Astrocyte (in vitro differentiated cells and primary cell): ENCODE data around the gene MAP1LC3A. TPM values are rescaled to one million over a fixed set of nuclear protein-coding genes. Genes with fewer than 3 reads are reported as not detected.
A peak's percentile ranks its signal among the peaks of the same experiment; 100 is the strongest.

ENCODE experiments used
- DNase-seq: peaks from one replicate; pipeline ENCODE4 v3.0.0-alpha.2; 2010; ENCODE audit warnings: low read depth
- FAIRE-seq: peaks from 2 replicates; lab custom pipeline; 2011; peaks lifted over from hg19 to GRCh38; lab: Jason Lieb, UNC
- H2AFZ ChIP-seq: 2 replicates; pipeline ENCODE4 v1.6.0; 2012; ENCODE audit warnings: low read depth, low read length, inconsistent platforms
- H3K27ac ChIP-seq: 2 replicates; pipeline ENCODE4 v1.5.1; 2011; ENCODE audit warnings: low read depth, low read length, inconsistent platforms
- H3K27me3 ChIP-seq: 2 replicates; pipeline ENCODE4 v1.6.0; 2011; ENCODE audit warnings: low read length, inconsistent platforms; ENCODE audit not compliant: insufficient read depth
- H3K36me3 ChIP-seq: 2 replicates; pipeline ENCODE4 v1.5.1; 2011; ENCODE audit warnings: low read length, inconsistent platforms; ENCODE audit not compliant: insufficient read depth
- H3K4me1 ChIP-seq: 2 replicates; pipeline ENCODE4 v1.5.1; 2011; ENCODE audit warnings: low read length, inconsistent platforms; ENCODE audit not compliant: insufficient read depth
- H3K4me2 ChIP-seq: 2 replicates; pipeline ENCODE4 v1.6.0; 2012; ENCODE audit warnings: low read length, inconsistent platforms
- H3K4me3 ChIP-seq: 2 replicates; pipeline ENCODE4 v1.5.1; 2011; ENCODE audit warnings: low read depth, mild to moderate bottlenecking, low read length, inconsistent platforms; ENCODE audit not compliant: insufficient read depth
- H3K79me2 ChIP-seq: 2 replicates; pipeline ENCODE4 v1.6.0; 2012; ENCODE audit warnings: mild to moderate bottlenecking, low read length, inconsistent platforms; ENCODE audit not compliant: insufficient read depth
- H3K9ac ChIP-seq: 2 replicates; pipeline ENCODE4 v1.6.0; 2012; ENCODE audit warnings: mild to moderate bottlenecking, low read length, inconsistent platforms
- H3K9me3 ChIP-seq: 2 replicates; pipeline ENCODE4 v1.5.1; 2012; ENCODE audit warnings: low read depth, mild to moderate bottlenecking, low read length, inconsistent platforms; ENCODE audit not compliant: insufficient read depth
- H4K20me1 ChIP-seq: 2 replicates; pipeline ENCODE4 v1.6.0; 2012; ENCODE audit warnings: low read length, inconsistent platforms; ENCODE audit not compliant: insufficient read depth
- H3K27ac Mint-ChIP-seq: one replicate; pipeline ENCODE4 v1.8.0; 2021; ENCODE audit warnings: mild to moderate bottlenecking, mixed read lengths; ENCODE audit not compliant: unreplicated experiment
- H3K27me3 Mint-ChIP-seq: one replicate; pipeline ENCODE4 v1.8.0; 2021; ENCODE audit warnings: low read depth, mixed read lengths; ENCODE audit not compliant: unreplicated experiment
- H3K36me3 Mint-ChIP-seq: one replicate; pipeline ENCODE4 v1.8.0; 2021; ENCODE audit warnings: low read depth, mixed read lengths; ENCODE audit not compliant: unreplicated experiment
- H3K4me1 Mint-ChIP-seq: one replicate; pipeline ENCODE4 v1.8.0; 2021; ENCODE audit warnings: low read depth, mixed read lengths; ENCODE audit not compliant: unreplicated experiment
- H3K4me3 Mint-ChIP-seq: one replicate; pipeline ENCODE4 v1.8.0; 2021; ENCODE audit warnings: mild to moderate bottlenecking, moderate library complexity, mixed read lengths; ENCODE audit not compliant: unreplicated experiment
- H3K9me3 Mint-ChIP-seq: one replicate; pipeline ENCODE4 v1.8.0; 2021; ENCODE audit warnings: mild to moderate bottlenecking, mixed read lengths; ENCODE audit not compliant: unreplicated experiment
- CTCF ChIP-seq: IDR thresholded peaks from 2 replicates; pipeline ENCODE4 v1.5.1; 2011; ENCODE audit warnings: low read depth, mild to moderate bottlenecking, inconsistent platforms, low read length, moderate library complexity; ENCODE audit not compliant: insufficient read depth
- EZH2 ChIP-seq: IDR thresholded peaks from 2 replicates; pipeline ENCODE4 v1.6.1; 2012; ENCODE audit warnings: mild to moderate bottlenecking, low read length, inconsistent platforms; ENCODE audit not compliant: insufficient read depth
- total RNA-seq: library from RNA; stranded (reverse); gene quantifications from 2 replicates; pipeline ENCODE4 v1.2.1, GENCODE V29; 2021

The MAP1LC3A gene
- total RNA-seq, 1 donor from 2014 or later, result 48.9 TPM

DNA sequence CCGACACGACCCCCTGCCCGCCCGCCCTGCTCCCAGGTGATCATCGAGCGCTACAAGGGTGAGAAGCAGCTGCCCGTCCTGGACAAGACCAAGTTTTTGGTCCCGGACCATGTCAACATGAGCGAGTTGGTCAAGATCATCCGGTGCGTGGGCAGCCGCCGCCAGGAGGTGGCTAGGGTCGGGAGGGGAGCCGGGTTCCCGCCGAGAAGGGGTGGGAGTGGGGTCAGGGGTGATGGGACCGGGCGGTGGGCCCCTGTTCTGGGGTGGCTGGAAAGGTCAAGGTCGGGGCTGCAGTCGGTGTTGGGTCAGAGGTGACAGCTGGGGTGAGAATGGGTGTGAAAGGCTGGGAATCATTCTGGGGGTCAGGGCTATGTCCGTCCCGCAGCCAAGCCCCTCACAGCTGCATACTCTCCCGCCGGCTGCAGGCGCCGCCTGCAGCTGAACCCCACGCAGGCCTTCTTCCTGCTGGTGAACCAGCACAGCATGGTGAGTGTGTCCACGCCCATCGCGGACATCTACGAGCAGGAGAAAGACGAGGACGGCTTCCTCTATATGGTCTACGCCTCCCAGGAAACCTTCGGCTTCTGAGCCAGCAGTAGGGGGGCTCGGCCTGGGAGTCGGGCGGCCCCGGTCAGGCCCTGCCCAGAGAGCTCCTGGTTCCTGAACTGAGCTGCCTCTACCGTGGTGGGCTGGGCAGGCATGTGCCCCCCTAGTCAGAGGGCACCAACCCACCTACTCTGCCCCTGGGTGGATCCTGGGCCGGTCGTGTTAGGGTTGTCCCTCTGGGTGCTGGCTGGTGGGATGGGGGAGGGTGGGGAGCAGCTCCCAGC lies 1.0 kb downstream of the MAP1LC3A start:
- Histone ChIP-seq H3K4me3 (no peak overlapping the region), H3K9me3 (no peaks in the 10 kb centered on the region), H3K4me2 (peak overlapping the region; percentile 92), H3K36me3 (no peaks in the 10 kb centered on the region), H3K9ac (peak overlapping the region; percentile 86), H4K20me1 (peaks cover 8% of the 10 kb centered on the region), H3K27me3 (no peaks in the 10 kb centered on the region), H3K27ac (no peak overlapping the region), H2AFZ (no peak overlapping the region), H3K79me2 (no peaks in the 10 kb centered on the region), H3K4me1 (peaks cover 5% of the 10 kb centered on the region)
- FAIRE-seq, result no peak
- Mint-ChIP-seq H3K9me3 (no peaks in the 10 kb centered on the region), H3K36me3 (no peaks in the 10 kb centered on the region), H3K27me3 (no peaks in the 10 kb centered on the region), H3K27ac (no peak overlapping the region), H3K4me1 (peaks cover 3% of the 10 kb centered on the region), H3K4me3 (peak overlapping the region; percentile 77)
- TF ChIP-seq CTCF (no peak), EZH2 (no peak)
- no peak for DNase-seq

DNA sequence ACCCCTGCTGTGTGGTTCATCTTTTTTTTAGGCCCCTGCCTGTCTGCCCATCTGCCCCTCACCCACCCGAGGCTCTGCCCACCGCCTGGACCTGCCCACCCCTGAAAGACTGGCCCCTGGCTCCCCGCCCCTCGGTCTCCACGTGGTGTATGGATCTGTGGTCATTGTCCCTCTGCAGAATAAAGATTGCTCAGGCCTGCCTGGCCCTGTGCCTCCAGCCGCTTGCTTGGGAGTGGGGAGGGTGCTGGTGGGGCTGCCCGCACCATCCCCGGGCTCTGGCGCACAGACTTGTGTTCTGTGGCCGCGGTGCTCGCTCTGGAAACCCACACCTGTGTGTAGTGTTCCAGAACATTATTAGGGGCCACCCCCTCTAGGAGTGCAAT lies 1.6 kb downstream of the MAP1LC3A start:
- no peak for DNase-seq
- no peak overlapping the region for H3K9ac ChIP-seq
- H3K27ac Mint-ChIP-seq, result no peak overlapping the region

More for the DNA sequence above, 1.6 kb downstream of the MAP1LC3A start:
- H3K36me3 Mint-ChIP-seq, result no peaks in the 10 kb centered on the region
- peaks cover 5% of the 10 kb centered on the region for H3K4me1 Mint-ChIP-seq
- no peaks in the 10 kb centered on the region for H3K27me3 ChIP-seq
- H3K4me1 ChIP-seq, result peaks cover 5% of the 10 kb centered on the region
- no peak overlapping the region for H2AFZ ChIP-seq
- no peak for FAIRE-seq
- peaks cover 8% of the 10 kb centered on the region for H4K20me1 ChIP-seq
- no peaks in the 10 kb centered on the region for H3K79me2 ChIP-seq
- no peaks in the 10 kb centered on the region for H3K36me3 ChIP-seq
- no peaks in the 10 kb centered on the region for H3K9me3 ChIP-seq
- H3K9me3 Mint-ChIP-seq, result no peaks in the 10 kb centered on the region
- TF ChIP-seq EZH2 (no peak), CTCF (no peak)
- H3K4me2 ChIP-seq, result no peak overlapping the region
- peak overlapping the region; percentile 66 for H3K4me3 Mint-ChIP-seq
- H3K4me3 ChIP-seq, result no peak overlapping the region
- H3K27ac ChIP-seq, result no peak overlapping the region
- no peaks in the 10 kb centered on the region for H3K27me3 Mint-ChIP-seq
